ENCODE measurements around the gene NOVA1. TPM values are rescaled to one million over a fixed set of nuclear protein-coding genes. Genes with fewer than 3 reads are reported as not detected.

NOVA1 gene
- total and polyA plus RNA-seq, 2 of the 4 experiments (the other 2 are of a cell fraction) = 0.90 to 3.0 TPM

GRCh38 chr14:26522967-26523366, 74.9 kb downstream of the NOVA1 start:
- Histone ChIP-seq H3K4me1 (ENCODE audit: control insufficient read depth, insufficient read depth, low read length) (peaks cover 5% of the 10 kb centered on the region), H3K4ac (ENCODE audit: low read depth, low read length) (no peak overlapping the region), H3K14ac (replicated peaks; ENCODE audit: low read depth, low read length) (no peak overlapping the region), H4K5ac (ENCODE audit: low read depth, low read length) (no peak overlapping the region), H3K56ac (ENCODE audit: extremely low read depth, insufficient read depth, low read length) (no peak overlapping the region), H2BK120ac (ENCODE audit: low read depth, low read length) (no peak overlapping the region), H3K23ac (ENCODE audit: low read depth, low read length) (no peak overlapping the region), H2AK5ac (ENCODE audit: low read depth, low read length) (no peak overlapping the region), H3K4me3 (ENCODE audit: insufficient read depth, low read depth, low read length) (no peak overlapping the region), H2BK15ac (ENCODE audit: low read depth, low read length) (no peak overlapping the region), H3K27ac (ENCODE audit: insufficient read depth, low read length) (no peak overlapping the region), H4K8ac (ENCODE audit: low read depth in 2 of 2, low read length in 2 of 2) (no peak overlapping the region), H3K79me1 (ENCODE audit: low read depth in 1 of 2, low read length in 2 of 2) (no peaks in the 10 kb centered on the region), H2BK5ac (ENCODE audit: low read depth, low read length, poor library complexity, severe bottlenecking) (no peak overlapping the region), H3K4me2 (ENCODE audit: low read depth, low read length) (peak overlapping the region; percentile 78; the same call in 1 of the 2 replicates), H3K36me3 (ENCODE audit: control insufficient read depth, insufficient read depth, low read length) (no peaks in the 10 kb centered on the region), H3K9me3 (ENCODE audit: control insufficient read depth, insufficient read depth, low read length) (no peaks in the 10 kb centered on the region), H2BK20ac (ENCODE audit: low read depth, low read length) (no peak overlapping the region), H3K9me1 (ENCODE audit: insufficient read depth, low read length) (no peaks in the 10 kb centered on the region), H4K20me1 (ENCODE audit: insufficient read depth, low read length) (peaks cover 3% of the 10 kb centered on the region; the same call in 1 of the 2 replicates), H4K91ac (ENCODE audit: insufficient read depth, low read depth, low read length) (no peak overlapping the region), H2AK9ac (replicated peaks; ENCODE audit: low read depth, low read length, poor library complexity) (no peak overlapping the region), H3K27me3 (ENCODE audit: control insufficient read depth, insufficient read depth, low read length) (no peaks in the 10 kb centered on the region), H3K18ac (ENCODE audit: low read depth, low read length) (no peak overlapping the region), H2AFZ (replicated peaks; ENCODE audit: low read length, poor library complexity) (no peak overlapping the region), H3K9ac (ENCODE audit: low read depth, low read length) (no peak overlapping the region)
- BruUV-seq (replicated peaks) = no TSS peak
- no peak for TF ChIP-seq NFE2L2 (IDR thresholded peaks at IDR 0.05; ENCODE audit: low read depth, low read length)
- no peak for TF ChIP-seq ELK1 (IDR thresholded peaks at IDR 0.05; ENCODE audit: borderline replicate concordance, low read depth, low read length)
- peak; percentile 73 for TF ChIP-seq CEBPB (IDR thresholded peaks at IDR 0.05; ENCODE audit: low read depth, low read length)
- no peak for TF ChIP-seq CTCF (conservative IDR thresholded peaks at IDR 0.05; ENCODE audit: low read depth, low read length)
- no peak for TF ChIP-seq POLR2A (IDR thresholded peaks at IDR 0.05; ENCODE audit: low read depth, low read length)
- TF ChIP-seq CHD1 (IDR thresholded peaks at IDR 0.05; ENCODE audit: low read depth, low read length) = no peak
- no peak for TF ChIP-seq RCOR1 (IDR thresholded peaks at IDR 0.05; ENCODE audit: insufficient replicate concordance, low read length)
- no peak for TF ChIP-seq MXI1 (IDR thresholded peaks at IDR 0.05; ENCODE audit: borderline replicate concordance, low read depth, low read length)
- TF ChIP-seq MAFK (IDR thresholded peaks at IDR 0.05; ENCODE audit: low read depth, low read length) = no peak
- no peak for TF ChIP-seq RFX5 (IDR thresholded peaks at IDR 0.05; ENCODE audit: low read depth, low read length)
- peak; percentile 28; the same call in 1 of the 2 replicates for TF ChIP-seq FOS (IDR thresholded peaks at IDR 0.05; ENCODE audit: low read depth, low read length)
- no peak for TF ChIP-seq BHLHE40 (IDR thresholded peaks at IDR 0.05; ENCODE audit: low read depth, low read length)
- ATAC-seq (ENCODE audit: low read depth) (peak; percentile 91), DNase-seq (peak; percentile 89)
- POLR2A ChIA-PET (ENCODE audit: unreplicated experiment) = no interaction called here
- in situ Hi-C loops (cut with MboI; ENCODE audit: low sequenced_read_pairs) (no loop called here), dilution Hi-C loops (cut with HindIII; ENCODE audit: low sequenced_read_pairs, unreplicated experiment) (no loop called here), intact Hi-C loops (cut with micrococcal nuclease) (loop anchor here (5.0 to 10.0 kb wide), 2 partner anchors 44 to 238 kb away; no protein-coding TSS in a partner anchor)
- WGBS, 2 experiments (ENCODE audit: extremely low coverage in 2 of 2, insufficient read length in 1 of 2) = no CpG with 5 or more reads among the region's 2 CpGs
- CTCF ChIA-PET = no interaction called here
